ENCODE results near the gene PNISR. TPM values are rescaled to one million over a fixed set of nuclear protein-coding genes. Genes with fewer than 3 reads are reported as not detected.
A peak's percentile ranks its signal among the peaks of the same experiment; 100 is the strongest.

The PNISR gene
- total RNA-seq, 1 donor from 2014 or later = 47.7 TPM

- peak; percentile 65 for TF ChIP-seq CTCF (conservative IDR thresholded peaks at IDR 0.05; ENCODE audit: low read depth, low read length)
- peak overlapping the region; percentile 96 for H3K4me3 ChIP-seq (ENCODE audit: low read depth, low read length)
- peak; percentile 84 for DNase-seq (ENCODE audit: low read depth)
These were observed 741 bp upstream of the PNISR start for GRCh38 chr6:99425647-99426450.

- no peak for TF ChIP-seq CTCF (conservative IDR thresholded peaks at IDR 0.05; ENCODE audit: low read depth, low read length)
- H3K4me3 ChIP-seq (ENCODE audit: low read depth, low read length) = peak overlapping the region; percentile 96
- DNase-seq (ENCODE audit: low read depth) = no peak
These were observed 1.1 kb downstream of the PNISR start for GRCh38 chr6:99424022-99424421.

- DNase-seq (ENCODE audit: low read depth) = no peak
- no peak overlapping the region for H3K4me3 ChIP-seq (ENCODE audit: low read depth, low read length)
- no peak for TF ChIP-seq CTCF (conservative IDR thresholded peaks at IDR 0.05; ENCODE audit: low read depth, low read length)
These were observed 2.2 kb downstream of the PNISR start for GRCh38 chr6:99422912-99423311.

- no peak for DNase-seq (ENCODE audit: low read depth)
- TF ChIP-seq CTCF (conservative IDR thresholded peaks at IDR 0.05; ENCODE audit: low read depth, low read length) = no peak
- no peak overlapping the region for H3K4me3 ChIP-seq (ENCODE audit: low read depth, low read length)
These were observed 8.0 kb downstream of the PNISR start for GRCh38 chr6:99416892-99417767.

GRCh38 chr6:99416226-99416625 is 8.9 kb downstream of the PNISR start:
- DNase-seq (ENCODE audit: low read depth) = no peak
- no peak overlapping the region for H3K4me3 ChIP-seq (ENCODE audit: low read depth, low read length)
- no peak for TF ChIP-seq CTCF (conservative IDR thresholded peaks at IDR 0.05; ENCODE audit: low read depth, low read length)

- no peak for DNase-seq (ENCODE audit: low read depth)
- TF ChIP-seq CTCF (conservative IDR thresholded peaks at IDR 0.05; ENCODE audit: low read depth, low read length) = no peak
- no peak overlapping the region for H3K4me3 ChIP-seq (ENCODE audit: low read depth, low read length)
These were observed 9.7 kb downstream of the PNISR start for GRCh38 chr6:99415446-99415845.

Measured in epithelial cell of proximal tubule (primary cell).